Erythroblast (primary cell): ENCODE results near the gene SIK3.

Experiments used
- GATA1 ChIP-seq: IDR thresholded peaks from 2 replicates; pipeline ENCODE4 v1.6.1; 2011; ENCODE audit warnings: low read depth, mild to moderate bottlenecking, control low read depth, low read length, moderate library complexity
- POLR2A ChIP-seq: IDR thresholded peaks from 2 replicates; pipeline ENCODE4 v1.6.1; 2011; ENCODE audit warnings: mild to moderate bottlenecking, low read length

DNA sequence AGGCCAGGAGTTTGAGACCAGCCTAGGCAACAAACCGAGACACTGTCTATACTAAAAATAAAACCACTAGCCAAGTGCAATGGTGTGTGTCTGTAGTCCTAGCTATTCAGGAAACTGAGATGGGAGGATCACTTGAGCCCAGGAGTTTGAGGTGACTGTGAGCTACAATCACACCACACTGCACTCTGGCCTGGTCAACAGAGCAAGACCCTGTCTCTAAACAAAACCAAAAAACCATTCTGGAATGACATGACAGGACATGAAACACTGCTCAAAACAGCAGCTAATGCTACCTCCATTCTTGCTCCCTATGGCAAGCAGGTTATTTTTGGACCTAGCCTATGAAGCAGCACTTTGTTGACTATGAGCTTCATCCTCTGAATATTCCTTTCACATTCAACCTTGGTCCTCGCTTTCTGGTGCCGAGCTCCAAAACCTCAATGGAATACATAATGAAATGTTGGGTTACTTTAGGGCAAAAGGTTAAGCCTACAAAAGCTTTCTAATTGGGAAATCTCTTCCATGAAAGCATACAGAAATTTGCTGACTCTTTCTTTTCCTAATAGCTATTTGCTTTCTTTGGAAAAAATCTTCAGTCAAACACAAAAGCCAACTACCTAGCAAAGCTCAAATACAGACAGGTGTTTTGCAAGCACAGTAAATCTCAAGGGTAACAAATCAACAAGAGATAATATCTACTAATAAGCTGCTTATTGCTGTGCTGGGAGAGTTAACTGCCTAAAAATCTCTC, 21.1 kb downstream of the SIK3 start:
- TF ChIP-seq POLR2A (no peak), GATA1 (no peak)
